ENCODE measurements around the gene KANSL2. TPM values are rescaled to one million over a fixed set of nuclear protein-coding genes. Genes with fewer than 3 reads are reported as not detected.

Gene KANSL2
- total RNA-seq, 1 experiment from 2014 or later: 56.6 TPM

DNA sequence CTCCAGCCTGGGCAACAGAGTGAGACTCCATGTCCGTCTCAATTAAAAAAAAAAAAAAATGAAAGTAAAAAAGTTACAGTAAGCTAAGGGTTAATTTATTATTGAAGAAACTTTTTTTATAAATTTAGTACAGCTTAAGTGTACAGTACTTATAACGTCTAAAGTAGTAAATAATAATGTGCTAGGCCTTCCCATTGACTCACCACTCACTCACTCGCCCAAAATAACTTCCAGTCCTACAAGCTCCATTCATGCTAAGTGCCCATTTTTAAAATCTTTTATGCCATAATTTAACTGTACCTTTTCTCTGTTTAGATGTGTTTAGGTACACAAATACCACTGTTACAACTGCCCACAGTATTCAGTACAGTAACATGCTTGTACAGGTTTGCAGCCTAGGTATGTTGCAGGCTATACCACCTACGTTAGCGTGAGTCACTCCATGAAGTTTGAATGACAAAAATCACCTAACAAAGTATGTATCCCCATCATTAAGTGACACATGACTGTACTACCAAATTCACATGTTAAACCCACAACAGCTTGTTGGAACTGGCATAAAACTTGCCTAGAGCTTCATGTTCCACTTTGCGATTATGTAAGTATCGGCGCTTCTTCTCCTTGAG is 10.7 kb downstream of the KANSL2 start:
- Histone ChIP-seq H3K4me2 (ENCODE audit: insufficient read depth, insufficient read length, low read length) (no peak overlapping the region), H3K23ac (ENCODE audit: insufficient read length, low read depth, low read length) (no peak overlapping the region), H4K8ac (replicated peaks; ENCODE audit: insufficient read length, low read depth, low read length) (no peak overlapping the region), H3K56ac (ENCODE audit: insufficient read length, low read depth, low read length) (no peak overlapping the region), H3K4ac (ENCODE audit: low read depth, low read length) (no peak overlapping the region), H2BK20ac (ENCODE audit: low read depth, low read length, poor library complexity, severe bottlenecking) (no peak overlapping the region), H3K23me2 (ENCODE audit: insufficient read length, low read depth, low read length, poor library complexity, severe bottlenecking) (no peaks in the 10 kb centered on the region), H4K5ac (ENCODE audit: insufficient read length, low read depth, low read length) (no peak overlapping the region), H3K4me1 (ENCODE audit: insufficient read depth, low read length) (no peaks in the 10 kb centered on the region), H3K18ac (ENCODE audit: insufficient read length, low read depth, low read length) (no peak overlapping the region), H3K79me2 (ENCODE audit: insufficient read depth, low read length) (peaks cover 6% of the 10 kb centered on the region; the same call in 1 of the 2 replicates), H2BK12ac (ENCODE audit: insufficient read length, low read depth, low read length) (no peak overlapping the region), H2BK15ac (ENCODE audit: low read depth, low read length) (no peak overlapping the region), H2BK5ac (ENCODE audit: insufficient read length, low read length) (no peak overlapping the region), H4K20me1 (ENCODE audit: control insufficient read depth, insufficient read depth, insufficient read length) (no peaks in the 10 kb centered on the region), H3K79me1 (ENCODE audit: insufficient read depth, low read depth, low read length, poor library complexity, severe bottlenecking) (peaks cover 8% of the 10 kb centered on the region), H2BK120ac (ENCODE audit: low read depth, low read length, poor library complexity, severe bottlenecking) (no peak overlapping the region), H2AFZ (ENCODE audit: low read length) (no peak overlapping the region), H4K91ac (ENCODE audit: insufficient read length, low read depth, low read length) (no peak overlapping the region), H3K27me3 (ENCODE audit: insufficient read depth, low read length) (no peaks in the 10 kb centered on the region), H3K27ac (ENCODE audit: insufficient read length, low read depth, low read length) (no peak overlapping the region), H3K9ac (ENCODE audit: extremely low read depth, insufficient read length, low read length) (no peak overlapping the region), H2AK5ac (ENCODE audit: insufficient read length, low read length) (no peak overlapping the region), H3K14ac (ENCODE audit: insufficient read depth, low read length) (no peak overlapping the region), H3T11ph (ENCODE audit: low read length) (no peak overlapping the region), H3K9me3 (ENCODE audit: control insufficient read depth, low read depth, low read length) (no peaks in the 10 kb centered on the region)
- Mint-ChIP-seq H3K36me3 (ENCODE audit: insufficient read depth in 1 of 3, low read depth in 3 of 3) (peaks cover 30 to 78% (median 63%) of the 10 kb centered on the region in 3 experiments), H3K4me3 (no peak overlapping the region), H3K4me1 (no peaks in the 10 kb centered on the region), H3K27me3 (ENCODE audit: low read depth) (no peaks in the 10 kb centered on the region), H3K9me3 (no peaks in the 10 kb centered on the region), H3K27ac (no peak overlapping the region)
- no CpG with 5 or more reads among the region's 8 CpGs for WGBS (ENCODE audit: extremely low coverage, insufficient read length, low lambda C conversion rate)
- TF ChIP-seq, protein P1, sequence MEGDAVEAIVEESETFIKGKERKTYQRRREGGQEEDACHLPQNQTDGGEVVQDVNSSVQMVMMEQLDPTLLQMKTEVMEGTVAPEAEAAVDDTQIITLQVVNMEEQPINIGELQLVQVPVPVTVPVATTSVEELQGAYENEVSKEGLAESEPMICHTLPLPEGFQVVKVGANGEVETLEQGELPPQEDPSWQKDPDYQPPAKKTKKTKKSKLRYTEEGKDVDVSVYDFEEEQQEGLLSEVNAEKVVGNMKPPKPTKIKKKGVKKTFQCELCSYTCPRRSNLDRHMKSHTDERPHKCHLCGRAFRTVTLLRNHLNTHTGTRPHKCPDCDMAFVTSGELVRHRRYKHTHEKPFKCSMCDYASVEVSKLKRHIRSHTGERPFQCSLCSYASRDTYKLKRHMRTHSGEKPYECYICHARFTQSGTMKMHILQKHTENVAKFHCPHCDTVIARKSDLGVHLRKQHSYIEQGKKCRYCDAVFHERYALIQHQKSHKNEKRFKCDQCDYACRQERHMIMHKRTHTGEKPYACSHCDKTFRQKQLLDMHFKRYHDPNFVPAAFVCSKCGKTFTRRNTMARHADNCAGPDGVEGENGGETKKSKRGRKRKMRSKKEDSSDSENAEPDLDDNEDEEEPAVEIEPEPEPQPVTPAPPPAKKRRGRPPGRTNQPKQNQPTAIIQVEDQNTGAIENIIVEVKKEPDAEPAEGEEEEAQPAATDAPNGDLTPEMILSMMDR (conservative IDR thresholded peaks at IDR 0.05): no peak
- DNase-seq: no peak

Measured in H9 (cell line).